Gastrocnemius medialis (tissue), 4 donors: ENCODE measurements around the gene ELK3.

Experiments
- POLR2A ChIP-seq, 2 donors: fragments of 450-650 bp; IDR thresholded peaks; one replicate each; pipeline ENCODE4 v1.6.1; 2017; ENCODE audit warnings: antibody characterized with exemption in 2 of 2, mild to moderate bottlenecking in 2 of 2, moderate library complexity in 2 of 2
- TF ChIP-seq, protein P1 (sequence below), 5 experiments: fragments of 450-650 bp in 3 of 5; fragments of 200-600 bp in 2 of 5; sonication (generic) in 2 of 5; IDR thresholded peaks in 4 of 5; conservative IDR thresholded peaks in 1 of 5; 1 replicate in 4 of 5; 2 replicates in 1 of 5; pipeline ENCODE4 v1.5.1; 2016 to 2019; ENCODE audit warnings: antibody characterized with exemption in 5 of 5, mild to moderate bottlenecking in 3 of 5, moderate library complexity in 3 of 5

DNA sequence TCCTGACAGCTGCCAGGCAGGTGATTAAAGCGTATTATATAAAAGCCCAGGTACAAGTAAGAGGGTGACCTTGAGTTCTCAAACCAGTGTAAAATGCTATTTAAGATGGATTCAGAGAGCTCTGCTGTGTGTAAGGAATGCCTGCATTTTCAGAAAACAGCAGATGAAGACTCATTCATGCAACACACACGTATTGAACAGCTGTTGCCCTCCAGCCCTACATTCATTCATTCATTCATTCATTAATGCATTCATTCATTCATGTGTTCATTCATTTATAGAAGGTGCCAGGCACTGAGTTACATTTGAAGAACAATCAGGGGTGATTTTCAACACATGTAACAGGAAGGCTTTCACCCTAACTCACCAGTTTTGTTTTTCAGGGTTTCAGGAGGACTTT is 27.4 kb upstream of the ELK3 start:
- TF ChIP-seq POLR2A (IDR thresholded peaks at IDR 0.05), result no peak
- TF ChIP-seq, protein P1, sequence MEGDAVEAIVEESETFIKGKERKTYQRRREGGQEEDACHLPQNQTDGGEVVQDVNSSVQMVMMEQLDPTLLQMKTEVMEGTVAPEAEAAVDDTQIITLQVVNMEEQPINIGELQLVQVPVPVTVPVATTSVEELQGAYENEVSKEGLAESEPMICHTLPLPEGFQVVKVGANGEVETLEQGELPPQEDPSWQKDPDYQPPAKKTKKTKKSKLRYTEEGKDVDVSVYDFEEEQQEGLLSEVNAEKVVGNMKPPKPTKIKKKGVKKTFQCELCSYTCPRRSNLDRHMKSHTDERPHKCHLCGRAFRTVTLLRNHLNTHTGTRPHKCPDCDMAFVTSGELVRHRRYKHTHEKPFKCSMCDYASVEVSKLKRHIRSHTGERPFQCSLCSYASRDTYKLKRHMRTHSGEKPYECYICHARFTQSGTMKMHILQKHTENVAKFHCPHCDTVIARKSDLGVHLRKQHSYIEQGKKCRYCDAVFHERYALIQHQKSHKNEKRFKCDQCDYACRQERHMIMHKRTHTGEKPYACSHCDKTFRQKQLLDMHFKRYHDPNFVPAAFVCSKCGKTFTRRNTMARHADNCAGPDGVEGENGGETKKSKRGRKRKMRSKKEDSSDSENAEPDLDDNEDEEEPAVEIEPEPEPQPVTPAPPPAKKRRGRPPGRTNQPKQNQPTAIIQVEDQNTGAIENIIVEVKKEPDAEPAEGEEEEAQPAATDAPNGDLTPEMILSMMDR (IDR thresholded peaks at IDR 0.05 in 4 of 5, conservative IDR thresholded peaks at IDR 0.05 in 1 of 5), result no peak
